Neural progenitor cell (in vitro differentiated cells): ENCODE data around the gene SPRED1. TPM values are rescaled to one million over a fixed set of nuclear protein-coding genes. Genes with fewer than 3 reads are reported as not detected.
A peak's percentile ranks its signal among the peaks of the same experiment; 100 is the strongest.

Experiments used
- DNase-seq: peaks from one replicate; pipeline ENCODE4 v3.0.0-alpha.2; 2016; ENCODE audit warnings: low spot score
- H2AFZ ChIP-seq: fragments of 200-600 bp; sonication (generic); replicated peaks from 2 replicates; pipeline ENCODE4 v1.6.1; 2016; ENCODE audit warnings: antibody characterized with exemption
- H3F3A ChIP-seq: fragments of 200-600 bp; sonication (generic); 2 replicates; pipeline ENCODE4 v1.6.1; 2016; ENCODE audit warnings: antibody characterized with exemption, low read depth
- H3K27ac ChIP-seq: fragments of 200-600 bp; sonication (generic); 2 replicates; pipeline ENCODE4 v1.5.1; 2016; ENCODE audit warnings: mild to moderate bottlenecking
- H3K27me3 ChIP-seq: fragments of 200-600 bp; sonication (generic); 2 replicates; pipeline ENCODE4 v1.6.1; 2016; ENCODE audit warnings: mild to moderate bottlenecking, moderate library complexity
- H3K36me3 ChIP-seq: fragments of 200-600 bp; sonication (generic); 2 replicates; pipeline ENCODE4 v1.5.1; 2016
- H3K4me1 ChIP-seq: fragments of 200-600 bp; sonication (generic); 2 replicates; pipeline ENCODE4 v1.6.1; 2016; ENCODE audit warnings: mixed run types
- H3K4me2 ChIP-seq: fragments of 200-600 bp; sonication (generic); 2 replicates; pipeline ENCODE4 v1.6.1; 2016
- H3K4me3 ChIP-seq: fragments of 200-600 bp; sonication (generic); 2 replicates; pipeline ENCODE4 v1.5.1; 2016
- H3K79me2 ChIP-seq: fragments of 200-600 bp; sonication (generic); 2 replicates; pipeline ENCODE4 v1.6.1; 2016; ENCODE audit warnings: low read depth
- H3K9ac ChIP-seq: fragments of 200-600 bp; sonication (generic); 2 replicates; pipeline ENCODE4 v1.6.1; 2016
- H3K9me3 ChIP-seq: fragments of 200-600 bp; sonication (generic); 2 replicates; pipeline ENCODE4 v1.5.1; 2016; ENCODE audit warnings: low read depth
- H4K20me1 ChIP-seq: fragments of 200-600 bp; sonication (generic); 2 replicates; pipeline ENCODE4 v1.6.1; 2016; ENCODE audit warnings: low read depth
- H3K27ac Mint-ChIP-seq: 3 replicates; pipeline ENCODE4 v1.8.0; 2021; ENCODE audit warnings: mixed read lengths
- H3K27me3 Mint-ChIP-seq: 2 replicates; pipeline ENCODE4 v1.8.0; 2022; ENCODE audit warnings: low read depth, mild to moderate bottlenecking, inconsistent platforms, moderate library complexity, mixed read lengths; ENCODE audit not compliant: insufficient read depth
- H3K36me3 Mint-ChIP-seq: 3 replicates; pipeline ENCODE4 v1.8.0; 2021; ENCODE audit warnings: mixed read lengths
- H3K4me1 Mint-ChIP-seq: 3 replicates; pipeline ENCODE4 v1.8.0; 2021; ENCODE audit warnings: mixed read lengths
- H3K4me3 Mint-ChIP-seq: 3 replicates; pipeline ENCODE4 v1.8.0; 2021; ENCODE audit warnings: mild to moderate bottlenecking, moderate library complexity, mixed read lengths
- H3K9me3 Mint-ChIP-seq: 3 replicates; pipeline ENCODE4 v1.8.0; 2020; ENCODE audit warnings: mixed read lengths
- CTCF ChIP-seq: fragments of 200-600 bp; sonication (generic); IDR thresholded peaks from 2 replicates; pipeline ENCODE4 v1.5.1; 2017; ENCODE audit warnings: antibody characterized with exemption, mild to moderate bottlenecking
- EZH2 ChIP-seq: fragments of 200-600 bp; sonication (generic); IDR thresholded peaks from 2 replicates; pipeline ENCODE4 v1.6.1; 2017; ENCODE audit warnings: antibody characterized with exemption, mild to moderate bottlenecking, moderate library complexity
- EZH2phosphoT487 ChIP-seq: fragments of 200-600 bp; sonication (generic); IDR thresholded peaks from 2 replicates; pipeline ENCODE4 v1.6.1; 2017; ENCODE audit warnings: antibody characterized with exemption
- total RNA-seq: library from RNA; depleted of rRNA; stranded (reverse); fragments of >200 nt; gene quantifications from 2 replicates; pipeline ENCODE4 v1.2.3, GENCODE V29; 2015; ENCODE audit warnings: low replicate concordance

SPRED1 gene
- total RNA-seq = 32.3 and 49.3 TPM in 2 replicates

GRCh38 chr15:38252481-38253350 lies at the start of gene SPRED1:
SPRED1 (plus strand) TSS chr15:38252836; CDS start chr15:38253186, 350 bp downstream.
- H3K4me1 ChIP-seq = peaks cover 52% of the 10 kb centered on the region
- peak within 1 kb of the TSS; percentile 98 for H2AFZ ChIP-seq
- Mint-ChIP-seq H3K9me3 (no peaks in the 10 kb centered on the region), H3K36me3 (peaks cover 7% of the 10 kb centered on the region), H3K27me3 (peaks cover 8% of the 10 kb centered on the region), H3K4me1 (peaks cover 61% of the 10 kb centered on the region), H3K27ac (peak within 1 kb of the TSS; percentile 99), H3K4me3 (peak within 1 kb of the TSS; percentile 98)
- peak within 1 kb of the TSS; percentile 93 for H3K4me2 ChIP-seq
- peaks cover 55% of the 10 kb centered on the region for H3K79me2 ChIP-seq
- no peaks in the 10 kb centered on the region for H3K9me3 ChIP-seq
- TF ChIP-seq EZH2phosphoT487 = no peak
- no peak for TF ChIP-seq EZH2
- no peak for TF ChIP-seq CTCF
- H3F3A ChIP-seq = peaks cover 41% of the 10 kb centered on the region
- H3K27me3 ChIP-seq = no peaks in the 10 kb centered on the region
- H3K36me3 ChIP-seq = no peaks in the 10 kb centered on the region
- peak within 1 kb of the TSS; percentile 80 for H3K4me3 ChIP-seq
- peaks cover 49% of the 10 kb centered on the region for H4K20me1 ChIP-seq
- peak within 1 kb of the TSS; percentile 99 for H3K27ac ChIP-seq
- peak; percentile 86 for DNase-seq
- peak within 1 kb of the TSS; percentile 89 for H3K9ac ChIP-seq

- Mint-ChIP-seq H3K4me1 (peaks cover 13% of the 10 kb centered on the region), H3K9me3 (no peaks in the 10 kb centered on the region), H3K36me3 (no peaks in the 10 kb centered on the region), H3K27ac (no peak overlapping the region), H3K4me3 (no peak overlapping the region), H3K27me3 (peaks cover 2% of the 10 kb centered on the region)
- no peak overlapping the region for H3K4me3 ChIP-seq
- H3K36me3 ChIP-seq = no peaks in the 10 kb centered on the region
- no peak overlapping the region for H3K4me2 ChIP-seq
- no peaks in the 10 kb centered on the region for H4K20me1 ChIP-seq
- H3K9me3 ChIP-seq = no peaks in the 10 kb centered on the region
- no peak overlapping the region for H2AFZ ChIP-seq
- no peak for DNase-seq
- H3F3A ChIP-seq = no peaks in the 10 kb centered on the region
- no peaks in the 10 kb centered on the region for H3K27me3 ChIP-seq
- no peak overlapping the region for H3K27ac ChIP-seq
- H3K9ac ChIP-seq = no peak overlapping the region
- TF ChIP-seq EZH2phosphoT487 (no peak), CTCF (no peak), EZH2 (no peak)
- H3K79me2 ChIP-seq = no peaks in the 10 kb centered on the region
- peaks cover 13% of the 10 kb centered on the region for H3K4me1 ChIP-seq
Observed at GRCh38 chr15:38205526-38206272, 46.9 kb upstream of the SPRED1 start.

GRCh38 chr15:38207621-38208020 lies 45.0 kb upstream of the SPRED1 start:
- Histone ChIP-seq H3K9me3 (no peaks in the 10 kb centered on the region), H3K4me1 (peaks cover 13% of the 10 kb centered on the region), H3K79me2 (no peaks in the 10 kb centered on the region), H3F3A (no peaks in the 10 kb centered on the region), H3K27ac (no peak overlapping the region), H3K36me3 (no peaks in the 10 kb centered on the region), H3K27me3 (no peaks in the 10 kb centered on the region), H3K9ac (no peak overlapping the region), H3K4me2 (no peak overlapping the region), H2AFZ (peak overlapping the region; percentile 58), H3K4me3 (no peak overlapping the region), H4K20me1 (no peaks in the 10 kb centered on the region)
- TF ChIP-seq EZH2 (no peak), CTCF (no peak), EZH2phosphoT487 (no peak)
- H3K36me3 Mint-ChIP-seq = no peaks in the 10 kb centered on the region
- peaks cover 4% of the 10 kb centered on the region for H3K27me3 Mint-ChIP-seq
- peak overlapping the region; percentile 89 for H3K27ac Mint-ChIP-seq
- peaks cover 13% of the 10 kb centered on the region for H3K4me1 Mint-ChIP-seq
- H3K9me3 Mint-ChIP-seq = no peaks in the 10 kb centered on the region
- DNase-seq = no peak
- H3K4me3 Mint-ChIP-seq = no peak overlapping the region
